GM23338 (cell line): ENCODE results near the gene FKBP2. TPM values are rescaled to one million over a fixed set of nuclear protein-coding genes. Genes with fewer than 3 reads are reported as not detected.

Experiments
- ATAC-seq: fragments of 200-7000 bp; cut with Tn5 transposase; 3 replicates; pipeline ENCODE4 v1.9.1; 2020
- DNase-seq: peaks from one replicate; pipeline ENCODE4 v3.0.0-alpha.2; 2015; ENCODE audit warnings: low spot score
- H2AFZ ChIP-seq: fragments of 200-600 bp; sonication (generic); 2 replicates; pipeline ENCODE4 v1.8.0; 2016; ENCODE audit warnings: antibody characterized with exemption, mild to moderate bottlenecking, moderate library complexity
- H3F3A ChIP-seq: fragments of 200-600 bp; sonication (generic); replicated peaks from 2 replicates; pipeline ENCODE4 v1.8.0; 2017; ENCODE audit warnings: antibody characterized with exemption, mixed run types, low read depth
- H3K27ac ChIP-seq: fragments of 200-600 bp; sonication (generic); 2 replicates; pipeline ENCODE4 v1.6.1; 2016; ENCODE audit warnings: low read depth
- H3K27me3 ChIP-seq: fragments of 200-600 bp; sonication (generic); 2 replicates; pipeline ENCODE4 v1.8.0; 2016; ENCODE audit warnings: mild to moderate bottlenecking, mixed run types, moderate library complexity; ENCODE audit not compliant: insufficient read depth
- H3K36me3 ChIP-seq: fragments of 200-600 bp; sonication (generic); 2 replicates; pipeline ENCODE4 v1.8.0; 2016; ENCODE audit warnings: mild to moderate bottlenecking; ENCODE audit not compliant: insufficient read depth
- H3K4me1 ChIP-seq: fragments of 200-600 bp; sonication (generic); 2 replicates; pipeline ENCODE4 v1.8.0; 2016; ENCODE audit warnings: mild to moderate bottlenecking, moderate library complexity; ENCODE audit not compliant: insufficient read depth
- H3K4me2 ChIP-seq: fragments of 200-600 bp; sonication (generic); 2 replicates; pipeline ENCODE4 v1.7.1; 2017; ENCODE audit warnings: mixed run types
- H3K4me3 ChIP-seq: fragments of 200-600 bp; sonication (generic); 2 replicates; pipeline ENCODE4 v1.6.1; 2016; ENCODE audit warnings: mixed run types
- H3K79me2 ChIP-seq: fragments of 200-600 bp; sonication (generic); replicated peaks from 2 replicates; pipeline ENCODE4 v1.8.0; 2017; ENCODE audit warnings: mild to moderate bottlenecking; ENCODE audit not compliant: insufficient read depth
- H3K9me2 ChIP-seq: fragments of 200-600 bp; sonication (generic); 2 replicates; pipeline ENCODE4 v1.8.0; 2017; ENCODE audit not compliant: insufficient read depth
- H4K20me1 ChIP-seq: fragments of 200-600 bp; sonication (generic); replicated peaks from 2 replicates; pipeline ENCODE4 v1.8.0; 2017; ENCODE audit warnings: mild to moderate bottlenecking; ENCODE audit not compliant: insufficient read depth
- H3K27ac Mint-ChIP-seq: 2 replicates; pipeline ENCODE4 v1.8.0; 2020; ENCODE audit warnings: inconsistent platforms, mild to moderate bottlenecking, moderate library complexity, mixed read lengths
- H3K27me3 Mint-ChIP-seq: 3 replicates; pipeline ENCODE4 v1.8.0; 2022; ENCODE audit warnings: low read depth, mild to moderate bottlenecking, moderate library complexity, mixed read lengths, inconsistent platforms; ENCODE audit not compliant: insufficient read depth, poor library complexity
- H3K36me3 Mint-ChIP-seq: 3 replicates; pipeline ENCODE4 v1.8.0; 2021; ENCODE audit warnings: low read depth, mild to moderate bottlenecking, inconsistent platforms, moderate library complexity, mixed read lengths
- H3K4me1 Mint-ChIP-seq: 3 replicates; pipeline ENCODE4 v1.8.0; 2020; ENCODE audit warnings: mild to moderate bottlenecking, inconsistent platforms, mixed read lengths
- H3K4me3 Mint-ChIP-seq: 3 replicates; pipeline ENCODE4 v1.8.0; 2021; ENCODE audit warnings: moderate library complexity, mild to moderate bottlenecking, inconsistent platforms, mixed read lengths
- H3K9me3 Mint-ChIP-seq: 3 replicates; pipeline ENCODE4 v1.8.0; 2020; ENCODE audit warnings: moderate library complexity, mild to moderate bottlenecking, inconsistent platforms, mixed read lengths
- CREB1 ChIP-seq: fragments of 250-450 bp; sonication (Bioruptor Pico); IDR thresholded peaks from 2 replicates; pipeline ENCODE4 v1.5.0; 2020; ENCODE audit warnings: low read depth, mild to moderate bottlenecking, moderate library complexity
- EZH2 ChIP-seq: fragments of 200-600 bp; sonication (generic); IDR thresholded peaks from one replicate; pipeline ENCODE4 v1.8.0; 2017; ENCODE audit warnings: antibody characterized with exemption, mild to moderate bottlenecking, low read depth; ENCODE audit not compliant: unreplicated experiment
- EZH2phosphoT487 ChIP-seq: fragments of 200-600 bp; sonication (generic); IDR thresholded peaks from one replicate; pipeline ENCODE4 v1.8.1; 2018; ENCODE audit warnings: antibody characterized with exemption; ENCODE audit not compliant: unreplicated experiment
- JUNB ChIP-seq: IDR thresholded peaks from one replicate; pipeline ENCODE4 v1.6.1; 2016; ENCODE audit warnings: antibody characterized with exemption; ENCODE audit not compliant: unreplicated experiment
- NANOG ChIP-seq: IDR thresholded peaks from 2 replicates; pipeline ENCODE4 v1.6.1; 2016; ENCODE audit warnings: antibody characterized with exemption, borderline replicate concordance
- POLR2AphosphoS5 ChIP-seq: IDR thresholded peaks from 2 replicates; pipeline ENCODE4 v1.6.1; 2016; ENCODE audit warnings: antibody characterized with exemption, low read depth
- STAT1 ChIP-seq: IDR thresholded peaks from one replicate; pipeline ENCODE4 v1.6.1; 2016; ENCODE audit warnings: antibody characterized with exemption; ENCODE audit not compliant: unreplicated experiment
- ZNF114 ChIP-seq: fragments of 250-450 bp; sonication (Bioruptor Pico); IDR thresholded peaks from 2 replicates; pipeline ENCODE4 v1.5.0; 2020; ENCODE audit warnings: mild to moderate bottlenecking, moderate library complexity
- ZNF331 ChIP-seq: fragments of 250-450 bp; sonication (Bioruptor Pico); IDR thresholded peaks from 2 replicates; pipeline ENCODE4 v1.5.0; 2020; ENCODE audit warnings: low read depth, mild to moderate bottlenecking, moderate library complexity
- polyA plus RNA-seq: library from polyadenylated mRNA; unstranded; fragments of >200 nt; fragmentation: Nextera tagmentation; extraction: Ambion mirVana; gene quantifications from 2 replicates; pipeline ENCODE4 v1.2.1, GENCODE V29; 2016
- total RNA-seq: library from RNA; depleted of rRNA; stranded (reverse); fragments of >200 nt; shearing (Covaris generic); gene quantifications from 2 replicates; pipeline ENCODE4 v1.2.3, GENCODE V29; 2014
- TF ChIP-seq, protein P1 (sequence below): IDR thresholded peaks from 2 replicates; pipeline ENCODE4 v1.6.1; 2016; ENCODE audit warnings: antibody characterized with exemption
- TF ChIP-seq, protein P2 (sequence below): fragments of 250-450 bp; sonication (Bioruptor Pico); IDR thresholded peaks from 2 replicates; pipeline ENCODE4 v1.5.0; 2020; ENCODE audit warnings: mild to moderate bottlenecking, moderate library complexity

FKBP2 gene
- total and polyA plus RNA-seq, 2 experiments from 2014 or later: 31.4 to 201 TPM

DNA sequence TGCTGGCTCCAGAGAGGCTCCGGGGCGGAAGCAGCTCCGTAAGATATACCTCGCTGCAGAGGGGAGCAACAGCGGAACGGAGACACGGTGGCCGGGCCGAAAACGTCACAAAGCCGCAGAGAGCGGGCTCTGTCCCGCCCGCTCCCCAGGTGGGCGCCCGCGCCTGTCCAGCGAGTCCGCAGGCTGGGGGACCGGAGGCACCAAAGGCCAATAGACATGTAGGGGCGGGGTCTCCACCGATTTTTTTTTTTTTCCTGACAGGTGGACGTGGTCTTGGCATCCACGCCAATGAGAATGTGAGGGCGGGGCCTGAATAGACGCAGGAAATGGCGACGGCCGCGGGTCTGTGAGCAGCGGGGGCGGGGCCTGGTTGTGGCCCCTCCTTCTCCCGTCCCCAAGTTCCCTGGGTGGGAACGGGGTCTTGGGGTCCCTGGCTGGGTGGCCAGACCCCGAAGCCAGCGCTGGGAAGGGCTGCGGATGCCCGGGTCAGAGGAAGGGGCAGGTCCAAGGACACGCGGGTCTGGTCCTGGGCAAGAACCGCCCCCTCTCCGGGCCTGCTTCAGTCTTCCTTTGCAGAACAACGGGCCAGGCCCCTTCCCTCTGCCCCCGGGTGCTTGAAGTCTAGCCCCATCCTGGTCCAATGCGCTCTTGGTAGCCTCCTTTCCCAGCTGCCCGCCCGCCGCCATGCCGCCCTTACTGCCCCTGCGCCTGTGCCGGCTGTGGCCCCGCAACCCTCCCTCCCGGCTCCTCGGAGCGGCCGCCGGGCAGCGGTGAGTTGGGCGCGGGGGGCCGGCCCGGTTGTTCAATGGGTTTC, 10.5 kb upstream of the FKBP2 start, which contains the start of gene DNAJC4:
Gene DNAJC4, plus strand, starts transcription at position 378 of the 814 bp plus-strand sequence. Its CDS starts 307 bp downstream, at position 685.
- Histone ChIP-seq H3F3A (peaks cover 17% of the 10 kb centered on the region), H3K4me1 (peaks cover 17% of the 10 kb centered on the region; the same call in 1 of the 2 replicates), H2AFZ (peak within 1 kb of the TSS; percentile 76; the same call in 1 of the 2 replicates), H3K79me2 (peaks cover 2% of the 10 kb centered on the region; the same call in 1 of the 2 replicates), H3K36me3 (no peaks in the 10 kb centered on the region), H3K4me3 (peak within 1 kb of the TSS; percentile 94), H4K20me1 (no peaks in the 10 kb centered on the region), H3K9me2 (no peaks in the 10 kb centered on the region), H3K27ac (peak within 1 kb of the TSS; percentile 80; the same call in 1 of the 2 replicates), H3K4me2 (peak within 1 kb of the TSS; percentile 96), H3K27me3 (peaks cover 23% of the 10 kb centered on the region; the same call in 1 of the 2 replicates)
- Mint-ChIP-seq H3K4me1 (peaks cover 23% of the 10 kb centered on the region), H3K4me3 (peak within 1 kb of the TSS; percentile 83), H3K27me3 (peaks cover 25% of the 10 kb centered on the region), H3K9me3 (no peaks in the 10 kb centered on the region), H3K27ac (peak within 1 kb of the TSS; percentile 73), H3K36me3 (peaks cover 3% of the 10 kb centered on the region; the same call in 1 of the 3 replicates)
- DNase-seq (peak; percentile 100), ATAC-seq (peak; percentile 37)
- TF ChIP-seq EZH2 (no peak), STAT1 (no peak), ZNF331 (CRISPR knock-in tag) (no peak), POLR2AphosphoS5 (peak; percentile 85), EZH2phosphoT487 (no peak)
- TF ChIP-seq, protein P1, sequence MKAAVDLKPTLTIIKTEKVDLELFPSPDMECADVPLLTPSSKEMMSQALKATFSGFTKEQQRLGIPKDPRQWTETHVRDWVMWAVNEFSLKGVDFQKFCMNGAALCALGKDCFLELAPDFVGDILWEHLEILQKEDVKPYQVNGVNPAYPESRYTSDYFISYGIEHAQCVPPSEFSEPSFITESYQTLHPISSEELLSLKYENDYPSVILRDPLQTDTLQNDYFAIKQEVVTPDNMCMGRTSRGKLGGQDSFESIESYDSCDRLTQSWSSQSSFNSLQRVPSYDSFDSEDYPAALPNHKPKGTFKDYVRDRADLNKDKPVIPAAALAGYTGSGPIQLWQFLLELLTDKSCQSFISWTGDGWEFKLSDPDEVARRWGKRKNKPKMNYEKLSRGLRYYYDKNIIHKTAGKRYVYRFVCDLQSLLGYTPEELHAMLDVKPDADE: no peak

DNA sequence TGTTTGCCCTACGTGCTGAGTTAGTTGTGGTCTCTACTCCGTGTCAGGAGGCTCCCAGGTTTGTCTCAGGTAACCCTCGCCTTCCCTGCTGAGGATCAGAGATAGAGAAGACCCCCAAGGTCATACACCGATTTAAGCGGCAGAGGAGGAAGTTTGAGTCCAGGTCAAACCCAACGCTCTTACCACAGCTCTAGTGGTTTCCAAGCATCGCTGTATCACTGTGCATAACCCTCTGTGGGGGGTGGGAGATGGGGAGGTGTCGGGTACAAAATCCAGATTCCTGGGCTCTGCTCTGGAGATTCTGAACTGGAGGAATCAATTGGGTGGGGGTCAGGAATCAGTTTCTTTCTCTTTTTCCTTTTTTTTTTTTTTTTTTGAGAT, 9.9 kb upstream of the FKBP2 start:
- Mint-ChIP-seq H3K27ac (peak overlapping the region; percentile 73; the same call in 1 of the 2 replicates), H3K9me3 (no peaks in the 10 kb centered on the region), H3K36me3 (peaks cover 3% of the 10 kb centered on the region; the same call in 1 of the 3 replicates), H3K4me1 (peaks cover 23% of the 10 kb centered on the region), H3K4me3 (peak overlapping the region; percentile 83), H3K27me3 (peaks cover 27% of the 10 kb centered on the region)
- no peaks in the 10 kb centered on the region for H4K20me1 ChIP-seq
- H3K27me3 ChIP-seq: peaks cover 23% of the 10 kb centered on the region; the same call in 1 of the 2 replicates
- peaks cover 22% of the 10 kb centered on the region for H3F3A ChIP-seq
- H3K4me3 ChIP-seq: peak overlapping the region; percentile 94
- H3K4me2 ChIP-seq: peak overlapping the region; percentile 96
- no peaks in the 10 kb centered on the region for H3K9me2 ChIP-seq
- ATAC-seq (no peak), DNase-seq (no peak)
- peaks cover 17% of the 10 kb centered on the region; the same call in 1 of the 2 replicates for H3K4me1 ChIP-seq
- H3K27ac ChIP-seq: peak overlapping the region; percentile 80; the same call in 1 of the 2 replicates
- peak overlapping the region; percentile 76; the same call in 1 of the 2 replicates for H2AFZ ChIP-seq
- no peaks in the 10 kb centered on the region for H3K36me3 ChIP-seq
- H3K79me2 ChIP-seq: peaks cover 4% of the 10 kb centered on the region; the same call in 1 of the 2 replicates
- TF ChIP-seq, protein P2, sequence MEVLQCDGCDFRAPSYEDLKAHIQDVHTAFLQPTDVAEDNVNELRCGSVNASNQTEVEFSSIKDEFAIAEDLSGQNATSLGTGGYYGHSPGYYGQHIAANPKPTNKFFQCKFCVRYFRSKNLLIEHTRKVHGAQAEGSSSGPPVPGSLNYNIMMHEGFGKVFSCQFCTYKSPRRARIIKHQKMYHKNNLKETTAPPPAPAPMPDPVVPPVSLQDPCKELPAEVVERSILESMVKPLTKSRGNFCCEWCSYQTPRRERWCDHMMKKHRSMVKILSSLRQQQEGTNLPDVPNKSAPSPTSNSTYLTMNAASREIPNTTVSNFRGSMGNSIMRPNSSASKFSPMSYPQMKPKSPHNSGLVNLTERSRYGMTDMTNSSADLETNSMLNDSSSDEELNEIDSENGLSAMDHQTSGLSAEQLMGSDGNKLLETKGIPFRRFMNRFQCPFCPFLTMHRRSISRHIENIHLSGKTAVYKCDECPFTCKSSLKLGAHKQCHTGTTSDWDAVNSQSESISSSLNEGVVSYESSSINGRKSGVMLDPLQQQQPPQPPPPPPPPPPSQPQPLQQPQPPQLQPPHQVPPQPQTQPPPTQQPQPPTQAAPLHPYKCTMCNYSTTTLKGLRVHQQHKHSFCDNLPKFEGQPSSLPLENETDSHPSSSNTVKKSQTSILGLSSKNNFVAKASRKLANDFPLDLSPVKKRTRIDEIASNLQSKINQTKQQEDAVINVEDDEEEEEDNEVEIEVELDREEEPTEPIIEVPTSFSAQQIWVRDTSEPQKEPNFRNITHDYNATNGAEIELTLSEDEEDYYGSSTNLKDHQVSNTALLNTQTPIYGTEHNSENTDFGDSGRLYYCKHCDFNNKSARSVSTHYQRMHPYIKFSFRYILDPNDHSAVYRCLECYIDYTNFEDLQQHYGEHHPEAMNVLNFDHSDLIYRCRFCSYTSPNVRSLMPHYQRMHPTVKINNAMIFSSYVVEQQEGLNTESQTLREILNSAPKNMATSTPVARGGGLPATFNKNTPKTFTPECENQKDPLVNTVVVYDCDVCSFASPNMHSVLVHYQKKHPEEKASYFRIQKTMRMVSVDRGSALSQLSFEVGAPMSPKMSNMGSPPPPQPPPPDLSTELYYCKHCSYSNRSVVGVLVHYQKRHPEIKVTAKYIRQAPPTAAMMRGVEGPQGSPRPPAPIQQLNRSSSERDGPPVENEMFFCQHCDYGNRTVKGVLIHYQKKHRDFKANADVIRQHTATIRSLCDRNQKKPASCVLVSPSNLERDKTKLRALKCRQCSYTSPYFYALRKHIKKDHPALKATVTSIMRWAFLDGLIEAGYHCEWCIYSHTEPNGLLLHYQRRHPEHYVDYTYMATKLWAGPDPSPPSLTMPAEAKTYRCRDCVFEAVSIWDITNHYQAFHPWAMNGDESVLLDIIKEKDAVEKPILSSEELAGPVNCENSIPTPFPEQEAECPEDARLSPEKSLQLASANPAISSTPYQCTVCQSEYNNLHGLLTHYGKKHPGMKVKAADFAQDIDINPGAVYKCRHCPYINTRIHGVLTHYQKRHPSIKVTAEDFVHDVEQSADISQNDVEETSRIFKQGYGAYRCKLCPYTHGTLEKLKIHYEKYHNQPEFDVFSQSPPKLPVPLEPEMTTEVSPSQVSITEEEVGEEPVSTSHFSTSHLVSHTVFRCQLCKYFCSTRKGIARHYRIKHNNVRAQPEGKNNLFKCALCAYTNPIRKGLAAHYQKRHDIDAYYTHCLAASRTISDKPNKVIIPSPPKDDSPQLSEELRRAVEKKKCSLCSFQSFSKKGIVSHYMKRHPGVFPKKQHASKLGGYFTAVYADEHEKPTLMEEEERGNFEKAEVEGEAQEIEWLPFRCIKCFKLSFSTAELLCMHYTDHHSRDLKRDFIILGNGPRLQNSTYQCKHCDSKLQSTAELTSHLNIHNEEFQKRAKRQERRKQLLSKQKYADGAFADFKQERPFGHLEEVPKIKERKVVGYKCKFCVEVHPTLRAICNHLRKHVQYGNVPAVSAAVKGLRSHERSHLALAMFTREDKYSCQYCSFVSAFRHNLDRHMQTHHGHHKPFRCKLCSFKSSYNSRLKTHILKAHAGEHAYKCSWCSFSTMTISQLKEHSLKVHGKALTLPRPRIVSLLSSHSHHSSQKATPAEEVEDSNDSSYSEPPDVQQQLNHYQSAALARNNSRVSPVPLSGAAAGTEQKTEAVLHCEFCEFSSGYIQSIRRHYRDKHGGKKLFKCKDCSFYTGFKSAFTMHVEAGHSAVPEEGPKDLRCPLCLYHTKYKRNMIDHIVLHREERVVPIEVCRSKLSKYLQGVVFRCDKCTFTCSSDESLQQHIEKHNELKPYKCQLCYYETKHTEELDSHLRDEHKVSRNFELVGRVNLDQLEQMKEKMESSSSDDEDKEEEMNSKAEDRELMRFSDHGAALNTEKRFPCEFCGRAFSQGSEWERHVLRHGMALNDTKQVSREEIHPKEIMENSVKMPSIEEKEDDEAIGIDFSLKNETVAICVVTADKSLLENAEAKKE (CRISPR knock-in tag): no peak
- no peak for TF ChIP-seq JUNB
- no peak for TF ChIP-seq EZH2phosphoT487
- no peak for TF ChIP-seq NANOG
- TF ChIP-seq, protein P1: no peak
- no peak for TF ChIP-seq STAT1
- no peak for TF ChIP-seq POLR2AphosphoS5
- no peak for TF ChIP-seq EZH2
- no peak for TF ChIP-seq CREB1
- no peak for TF ChIP-seq ZNF114 (CRISPR knock-in tag)
